GM13977 (cell line): ENCODE measurements around the gene MORN4.

Experiments
- DNase-seq: peaks from one replicate; pipeline ENCODE4 v3.0.0; 2012; ENCODE audit warnings: low spot score
- CTCF ChIP-seq: IDR thresholded peaks from 2 replicates; pipeline ENCODE4 v1.5.1; 2012; ENCODE audit warnings: mild to moderate bottlenecking, control low read depth; ENCODE audit not compliant: insufficient read depth; ENCODE audit errors: extremely low read depth, missing control alignments
- in situ Hi-C: fragments of 300-500 bp; cut with MboI; formaldehyde crosslinking; loops from one replicate; pipeline ENCODE4 v1.12.0; 2022; ENCODE audit warnings: low sequenced_read_pairs, low pct_unique_long_range_greater_than_20kb, mixed read lengths, inconsistent platforms; ENCODE audit not compliant: unreplicated experiment

MORN4 gene

GRCh38 chr10:97570146-97570788 lies 63.0 kb downstream of the MORN4 start:
- no peak for TF ChIP-seq CTCF
- in situ Hi-C loops = no loop called here
- DNase-seq = no peak

GRCh38 chr10:97567891-97568290 lies 65.4 kb downstream of the MORN4 start:
- no peak for DNase-seq
- no peak for TF ChIP-seq CTCF
- in situ Hi-C loops = no loop called here

GRCh38 chr10:97566336-97566996 lies 66.8 kb downstream of the MORN4 start:
- no peak for DNase-seq
- in situ Hi-C loops = no loop called here
- TF ChIP-seq CTCF = no peak

GRCh38 chr10:97564776-97565175 lies 68.5 kb downstream of the MORN4 start:
- TF ChIP-seq CTCF = no peak
- no peak for DNase-seq
- in situ Hi-C loops = no loop called here
